SU-DHL-6 (cell line): Measurements from ENCODE around the gene LAMB4.

Experiments
- H2AFZ ChIP-seq: fragments of 200-600 bp; sonication (generic); 2 replicates; pipeline ENCODE4 v1.6.1; 2014; ENCODE audit warnings: low read depth, mild to moderate bottlenecking, moderate library complexity, mixed read lengths, antibody characterized with exemption, low read length; ENCODE audit not compliant: severe bottlenecking
- H3F3A ChIP-seq: fragments of 200-600 bp; shearing (Covaris generic); 2 replicates; pipeline ENCODE4 v1.6.0; 2016; ENCODE audit warnings: antibody characterized with exemption, mild to moderate bottlenecking; ENCODE audit not compliant: insufficient read depth
- H3K27ac ChIP-seq: fragments of 200-600 bp; sonication (generic); 2 replicates; pipeline ENCODE4 v1.5.1; 2016; ENCODE audit warnings: low read depth, mild to moderate bottlenecking, low read length, moderate library complexity, mixed read lengths
- H3K27me3 ChIP-seq: fragments of 200-600 bp; sonication (generic), shearing (Covaris generic); 2 replicates; pipeline ENCODE4 v1.6.0; 2014; ENCODE audit warnings: mild to moderate bottlenecking, low read length
- H3K36me3 ChIP-seq: fragments of 200-600 bp; sonication (generic); 2 replicates; pipeline ENCODE4 v1.6.1; 2014; ENCODE audit warnings: mild to moderate bottlenecking, low read length, mixed read lengths
- H3K4me2 ChIP-seq: fragments of 300-600, 200-600 bp; shearing (Covaris generic), sonication (generic); 2 replicates; pipeline ENCODE4 v1.6.0; 2014; ENCODE audit warnings: low read length, low read depth, mild to moderate bottlenecking; ENCODE audit not compliant: poor library complexity, severe bottlenecking
- H3K4me3 ChIP-seq: fragments of 200-600 bp; sonication (generic); 2 replicates; pipeline ENCODE4 v1.5.1; 2014; ENCODE audit warnings: antibody characterized with exemption, low read length, mild to moderate bottlenecking, mixed read lengths; ENCODE audit not compliant: insufficient read depth, poor library complexity, severe bottlenecking
- H3K79me2 ChIP-seq: fragments of 200-600 bp; sonication (generic); 2 replicates; pipeline ENCODE4 v1.6.1; 2014; ENCODE audit warnings: mild to moderate bottlenecking, low read length, moderate library complexity; ENCODE audit not compliant: insufficient read depth
- H3K9ac ChIP-seq: fragments of 200-600 bp; sonication (generic); 2 replicates; pipeline ENCODE4 v1.7.0; 2014; ENCODE audit warnings: mild to moderate bottlenecking, low read length
- H3K9me2 ChIP-seq: fragments of 200-600 bp; sonication (generic); replicated peaks from 2 replicates; pipeline ENCODE4 v1.6.1; 2014; ENCODE audit warnings: low read length; ENCODE audit not compliant: insufficient read depth
- H3K9me3 ChIP-seq: fragments of 200-600 bp; sonication (generic); 2 replicates; pipeline ENCODE4 v1.6.1; 2014; ENCODE audit warnings: low read length, mixed read lengths; ENCODE audit not compliant: insufficient read depth
- H4K20me1 ChIP-seq: fragments of 200-600 bp; sonication (generic); 2 replicates; pipeline ENCODE4 v1.6.1; 2014; ENCODE audit warnings: low read depth, mild to moderate bottlenecking, antibody characterized with exemption, low read length, moderate library complexity, mixed read lengths
- CTCF ChIP-seq: fragments of 200-600 bp; sonication (generic); IDR thresholded peaks from one replicate; pipeline ENCODE4 v1.5.1; 2017; ENCODE audit warnings: antibody characterized with exemption, mild to moderate bottlenecking, low read length, moderate library complexity; ENCODE audit not compliant: insufficient read depth, poor library complexity, severe bottlenecking
- EZH2phosphoT487 ChIP-seq: fragments of 200-600 bp; sonication (generic), shearing (Covaris generic); conservative IDR thresholded peaks from 2 replicates; pipeline ENCODE4 v1.6.1; 2018; ENCODE audit warnings: mild to moderate bottlenecking, antibody characterized with exemption, low read length, moderate library complexity, mixed read lengths

The LAMB4 gene

GRCh38 chr7:107975394-107976013 is 154.7 kb downstream of the LAMB4 start:
- Histone ChIP-seq H4K20me1 (no peaks in the 10 kb centered on the region), H3K27me3 (no peaks in the 10 kb centered on the region), H3K4me3 (no peak overlapping the region), H3K4me2 (no peak overlapping the region), H3F3A (no peaks in the 10 kb centered on the region), H3K9me2 (no peaks in the 10 kb centered on the region), H3K9ac (no peak overlapping the region), H3K27ac (no peak overlapping the region), H2AFZ (no peak overlapping the region), H3K79me2 (no peaks in the 10 kb centered on the region), H3K9me3 (no peaks in the 10 kb centered on the region), H3K36me3 (no peaks in the 10 kb centered on the region)
- TF ChIP-seq EZH2phosphoT487 (no peak), CTCF (no peak)

- no peaks in the 10 kb centered on the region for H3K9me2 ChIP-seq
- H4K20me1 ChIP-seq: no peaks in the 10 kb centered on the region
- H3K27me3 ChIP-seq: no peaks in the 10 kb centered on the region
- no peaks in the 10 kb centered on the region for H3K9me3 ChIP-seq
- no peak overlapping the region for H2AFZ ChIP-seq
- H3K4me3 ChIP-seq: no peak overlapping the region
- H3K9ac ChIP-seq: no peak overlapping the region
- H3K36me3 ChIP-seq: no peaks in the 10 kb centered on the region
- no peak overlapping the region for H3K27ac ChIP-seq
- TF ChIP-seq CTCF: no peak
- TF ChIP-seq EZH2phosphoT487: no peak
- H3F3A ChIP-seq: no peaks in the 10 kb centered on the region
- H3K79me2 ChIP-seq: no peaks in the 10 kb centered on the region
- no peak overlapping the region for H3K4me2 ChIP-seq
These were observed 156.3 kb downstream of the LAMB4 start for GRCh38 chr7:107973861-107974260.
